IPS DF 19.7 (cell line): ENCODE data around the gene DCK.
A peak's percentile ranks its signal among the peaks of the same experiment; 100 is the strongest.

Experiments used
- DNase-seq: peaks from one replicate; pipeline ENCODE4 v3.0.0-alpha.2; 2013; ENCODE audit warnings: low read depth, low spot score

DCK gene

GRCh38 chr4:70993181-70994068, at the start of gene DCK:
Gene DCK (plus strand): TSS chr4:70993649. CDS start chr4:70993836, 187 bp downstream.
- peak; percentile 68 for DNase-seq

GRCh38 chr4:70945046-70945445, 48.4 kb upstream of the DCK start:
- no peak for DNase-seq

- no peak for DNase-seq
Measured at GRCh38 chr4:70945452-70946055, 47.9 kb upstream of the DCK start.

- no peak for DNase-seq
Measured at GRCh38 chr4:70946939-70947338, 46.5 kb upstream of the DCK start.

GRCh38 chr4:70948665-70949260, 44.7 kb upstream of the DCK start:
- no peak for DNase-seq

GRCh38 chr4:70954032-70954431, 39.4 kb upstream of the DCK start:
- no peak for DNase-seq

GRCh38 chr4:70956549-70957210, 36.8 kb upstream of the DCK start:
- DNase-seq = no peak

GRCh38 chr4:70958681-70959080, 34.8 kb upstream of the DCK start:
- DNase-seq = no peak

GRCh38 chr4:70969076-70969475, 24.4 kb upstream of the DCK start:
- DNase-seq = no peak

- no peak for DNase-seq
Measured at GRCh38 chr4:70976252-70976651, 17.2 kb upstream of the DCK start.

- no peak for DNase-seq
Measured at GRCh38 chr4:70979445-70980008, 13.9 kb upstream of the DCK start.

- DNase-seq = no peak
Measured at GRCh38 chr4:70980196-70980595, 13.3 kb upstream of the DCK start.

GRCh38 chr4:70984106-70984505, 9.3 kb upstream of the DCK start:
- DNase-seq = no peak

- DNase-seq = no peak
Measured at GRCh38 chr4:70984589-70984988, 8.9 kb upstream of the DCK start.

- no peak for DNase-seq
Measured at GRCh38 chr4:70991596-70991995, 1.9 kb upstream of the DCK start.

- DNase-seq = no peak
Measured at GRCh38 chr4:70992391-70992881, 1.0 kb upstream of the DCK start.

- no peak for DNase-seq
Measured at GRCh38 chr4:70994069-70994366, 569 bp downstream of the DCK start.

- no peak for DNase-seq
Measured at GRCh38 chr4:70994387-70995099, 1.1 kb downstream of the DCK start.

- DNase-seq = no peak
Measured at GRCh38 chr4:70996018-70996360, 2.5 kb downstream of the DCK start.

GRCh38 chr4:70997036-70997435, 3.6 kb downstream of the DCK start:
- DNase-seq = no peak

- DNase-seq = no peak
Measured at GRCh38 chr4:70997546-70997945, 4.1 kb downstream of the DCK start.
